Fibroblast of skin of abdomen (primary cell): ENCODE measurements around the gene NR1H3.
A peak's percentile ranks its signal among the peaks of the same experiment; 100 is the strongest.

ENCODE experiments used
- DNase-seq: peaks from one replicate; pipeline ENCODE4 v3.0.0-alpha.2; 2013

The NR1H3 gene

DNA sequence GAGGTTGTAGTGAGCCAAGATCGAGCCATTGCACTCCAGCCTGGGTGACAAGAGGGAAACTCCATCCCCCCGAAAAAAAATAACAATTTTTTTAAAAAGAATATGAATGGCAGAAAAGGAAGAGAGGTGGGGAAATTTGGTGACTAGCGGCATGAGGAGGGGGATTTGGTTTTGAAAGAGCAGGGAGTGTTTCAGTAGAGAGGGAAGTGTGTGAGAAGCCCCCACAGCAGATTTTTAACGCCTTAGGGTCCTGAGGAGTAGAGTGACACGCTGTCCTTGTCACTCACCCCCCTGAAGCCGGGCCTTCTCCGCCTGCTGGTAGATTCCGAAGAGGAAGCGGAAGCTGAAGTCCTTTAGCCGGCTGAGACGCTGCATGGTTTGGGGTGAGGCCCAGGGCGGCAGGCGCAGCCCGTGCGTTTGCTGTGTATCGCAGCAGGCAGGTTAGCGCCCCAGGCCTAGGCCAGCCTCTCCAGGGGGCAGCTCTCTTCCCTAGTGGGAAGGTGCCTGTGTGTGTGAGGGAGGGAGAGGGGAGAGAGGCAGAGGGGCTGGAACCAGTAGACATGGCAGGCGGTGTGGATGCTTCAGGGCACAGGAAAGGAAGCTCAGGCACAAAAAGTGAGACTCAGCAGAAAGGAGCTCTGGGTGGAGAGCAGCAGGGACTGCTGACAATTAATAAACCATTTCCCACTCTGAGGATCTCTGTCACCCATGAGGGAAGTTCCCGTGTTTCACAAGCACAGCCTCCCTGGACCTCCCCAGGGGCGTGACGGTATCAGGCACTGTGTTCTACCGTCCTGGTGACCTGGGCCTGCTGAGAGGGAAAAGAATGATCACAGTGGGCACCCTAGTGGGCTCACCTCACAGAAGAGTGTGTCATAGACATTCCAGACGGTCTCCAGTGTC lies 13.1 kb upstream of the NR1H3 start:
- no peak for DNase-seq

GRCh38 chr11:47245611-47246357 lies 12.0 kb upstream of the NR1H3 start:
- DNase-seq: no peak

DNA sequence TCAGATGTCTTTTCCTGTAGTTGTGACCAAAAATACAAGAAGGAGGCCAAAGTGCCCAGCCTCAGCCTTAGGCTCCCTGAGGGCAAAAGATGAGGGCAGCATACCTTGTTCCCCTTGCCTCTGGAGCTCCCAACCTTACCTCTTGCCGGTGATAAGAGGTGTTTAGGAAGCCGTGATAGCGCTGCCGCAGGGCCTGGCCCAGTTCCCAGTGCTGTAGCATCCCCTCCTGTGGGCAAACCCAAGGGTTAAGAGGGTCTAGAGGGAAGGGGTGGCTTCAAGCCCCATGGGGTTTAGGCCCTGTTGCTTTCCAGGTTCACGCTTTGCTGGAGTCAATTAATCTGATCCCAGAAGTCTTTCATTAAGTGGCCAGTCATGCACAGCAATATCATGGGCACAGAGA lies 10.3 kb upstream of the NR1H3 start:
- DNase-seq: no peak

DNA sequence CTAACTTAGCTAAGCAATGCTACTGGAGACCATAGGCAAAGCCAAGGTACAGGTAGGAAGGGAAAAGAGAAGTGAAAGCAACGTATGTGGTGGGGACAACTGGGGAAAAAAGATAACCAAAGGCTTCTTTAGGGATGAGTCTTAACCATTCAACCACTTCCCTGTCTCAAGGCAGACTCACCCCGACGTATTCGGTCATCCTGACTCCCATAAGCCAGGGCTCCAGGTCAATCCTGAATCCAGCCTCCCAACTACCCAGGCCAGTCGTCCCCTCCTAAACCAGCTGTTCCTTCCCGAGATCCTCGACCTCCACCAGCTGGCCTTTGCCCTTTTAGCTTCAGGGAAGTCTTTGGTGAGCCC lies 9.5 kb upstream of the NR1H3 start:
- DNase-seq: no peak

- DNase-seq: peak; percentile 87
These were observed 9.0 kb upstream of the NR1H3 start, which contains the start of gene ACP2 for GRCh38 chr11:47248664-47249377. ACP2 (minus strand) TSS chr11:47248814; CDS start chr11:47248789, 25 bp downstream.

- DNase-seq: no peak
These were observed 8.4 kb upstream of the NR1H3 start for GRCh38 chr11:47249378-47249715.

- no peak for DNase-seq
These were observed 6.0 kb upstream of the NR1H3 start for GRCh38 chr11:47251751-47252150.

- DNase-seq: no peak
These were observed 4.1 kb upstream of the NR1H3 start for GRCh38 chr11:47253660-47254059.

DNA sequence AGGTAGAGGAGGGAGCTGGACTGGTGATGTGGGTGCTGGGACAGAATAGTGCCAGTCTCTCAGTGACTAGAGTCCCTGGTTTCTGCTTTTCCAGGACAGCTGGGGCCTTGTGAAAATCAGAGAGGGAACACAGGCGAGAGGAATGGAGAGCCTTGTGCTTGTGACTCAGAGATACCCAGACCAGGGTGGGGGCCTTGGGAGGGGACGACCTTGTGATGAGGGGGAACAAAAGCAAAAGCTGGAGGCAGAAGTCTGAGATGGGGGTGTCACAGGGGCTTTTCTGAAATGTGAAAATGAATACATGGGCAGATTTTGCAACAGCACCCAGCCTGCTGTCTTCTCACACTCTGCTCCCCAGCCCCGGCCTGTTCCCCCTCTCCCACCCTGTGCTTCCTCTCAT lies 3.4 kb upstream of the NR1H3 start:
- DNase-seq: no peak

DNA sequence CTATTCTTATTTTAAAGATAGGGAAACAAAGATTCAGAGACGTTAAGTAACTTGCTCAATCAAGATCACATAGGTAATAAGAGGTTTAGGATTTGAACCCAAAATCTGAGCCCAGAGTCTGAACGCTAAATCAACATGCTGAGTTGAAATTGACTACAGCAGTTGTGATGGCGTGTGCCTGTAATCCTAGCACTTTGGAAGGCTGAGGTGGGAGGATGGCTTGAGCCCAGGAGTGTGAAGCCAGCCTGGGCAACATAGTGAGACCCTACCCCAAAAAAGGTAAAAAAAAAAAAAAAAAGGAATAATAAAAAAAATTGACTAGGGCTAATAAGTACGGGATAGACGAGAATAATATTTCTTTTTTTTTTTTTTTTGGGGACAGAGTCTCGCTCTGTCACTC lies 1.4 kb upstream of the NR1H3 start:
- DNase-seq: no peak

- DNase-seq: no peak
These were observed 649 bp upstream of the NR1H3 start for GRCh38 chr11:47257177-47257516.

- no peak for DNase-seq
These were observed 614 bp downstream of the NR1H3 start for GRCh38 chr11:47258317-47258902.

DNA sequence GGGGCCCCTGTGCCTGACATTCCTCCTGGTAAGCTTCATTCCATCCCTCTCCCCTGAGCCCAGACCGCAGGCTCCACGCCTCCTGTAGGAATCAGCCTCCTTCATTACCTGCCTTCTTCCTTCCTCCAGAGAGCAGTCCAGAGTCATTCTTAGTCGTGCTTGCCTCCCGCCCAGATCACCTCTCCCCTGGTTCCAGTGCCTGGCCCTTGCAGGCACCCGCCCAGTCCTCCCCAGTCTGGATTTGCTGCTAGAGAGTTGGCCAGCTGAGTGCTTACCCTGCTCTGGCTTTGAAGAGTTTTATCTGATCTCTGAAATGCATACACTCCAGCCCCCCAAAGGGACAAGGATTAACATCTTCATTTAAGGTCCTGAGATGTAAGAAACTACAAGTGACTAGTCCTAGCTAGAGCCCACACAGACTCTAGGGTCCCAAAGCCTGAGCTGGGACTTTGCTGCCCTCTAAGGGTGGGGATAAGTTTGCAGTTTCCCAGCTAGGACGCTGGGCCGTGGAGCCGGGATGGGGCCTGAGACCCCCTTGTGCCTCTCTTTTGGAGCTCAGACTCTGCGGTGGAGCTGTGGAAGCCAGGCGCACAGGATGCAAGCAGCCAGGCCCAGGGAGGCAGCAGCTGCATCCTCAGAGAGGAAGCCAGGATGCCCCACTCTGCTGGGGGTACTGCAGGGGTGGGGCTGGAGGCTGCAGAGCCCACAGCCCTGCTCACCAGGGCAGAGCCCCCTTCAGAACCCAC lies 1.6 kb downstream of the NR1H3 start:
- peak; percentile 27 for DNase-seq

DNA sequence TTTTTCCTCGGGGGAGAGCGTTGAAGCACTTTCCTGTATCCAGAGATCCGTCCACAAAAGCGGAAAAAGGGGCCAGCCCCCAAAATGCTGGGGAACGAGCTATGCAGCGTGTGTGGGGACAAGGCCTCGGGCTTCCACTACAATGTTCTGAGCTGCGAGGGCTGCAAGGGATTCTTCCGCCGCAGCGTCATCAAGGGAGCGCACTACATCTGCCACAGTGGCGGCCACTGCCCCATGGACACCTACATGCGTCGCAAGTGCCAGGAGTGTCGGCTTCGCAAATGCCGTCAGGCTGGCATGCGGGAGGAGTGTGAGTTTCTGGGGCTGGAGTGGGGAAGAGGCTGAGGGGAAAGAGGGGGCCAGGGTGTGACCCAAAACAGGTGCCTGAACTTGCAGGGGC lies 2.6 kb downstream of the NR1H3 start:
- no peak for DNase-seq

- no peak for DNase-seq
These were observed 3.5 kb downstream of the NR1H3 start for GRCh38 chr11:47261291-47261800.

DNA sequence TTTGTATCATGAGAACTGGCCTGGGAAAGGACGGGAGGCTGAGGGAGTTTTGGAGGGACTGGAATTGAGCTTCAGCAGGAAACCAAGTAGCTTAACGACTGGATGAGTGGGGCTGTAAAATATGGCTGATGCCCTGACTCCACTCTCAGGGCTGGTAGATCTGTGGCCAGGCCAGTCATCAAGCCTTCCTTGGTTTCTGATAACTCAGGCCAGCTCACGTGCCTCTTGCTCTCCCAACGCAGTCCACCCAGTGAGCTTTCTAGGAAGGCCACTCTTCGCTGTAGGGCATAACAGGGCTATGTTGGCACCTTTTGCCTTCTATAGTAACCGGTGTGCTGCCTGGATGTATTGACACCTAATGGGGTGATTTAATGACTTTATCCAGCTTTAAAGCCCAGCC lies 6.3 kb downstream of the NR1H3 start:
- DNase-seq: no peak

DNA sequence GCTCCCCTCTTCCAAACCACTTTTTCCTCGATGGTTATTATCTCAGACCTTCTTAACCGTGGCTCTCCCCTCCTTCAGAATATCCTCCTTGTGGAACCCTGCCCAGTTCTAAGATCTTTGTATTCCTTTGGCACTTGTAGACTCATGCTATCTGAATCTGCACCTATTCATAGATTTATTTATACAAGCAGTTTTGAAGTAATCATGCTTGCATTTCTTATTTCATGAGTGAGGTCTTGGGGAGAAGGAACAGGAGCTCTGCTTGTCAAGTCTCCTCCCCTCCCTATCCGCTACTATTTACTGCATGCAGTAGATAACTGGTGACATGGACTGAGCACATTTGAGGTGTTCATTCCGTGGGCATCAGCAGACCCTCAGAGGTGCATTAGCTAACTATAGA lies 6.7 kb downstream of the NR1H3 start:
- DNase-seq: no peak

GRCh38 chr11:47267876-47268275 lies 10.1 kb downstream of the NR1H3 start:
- no peak for DNase-seq

DNA sequence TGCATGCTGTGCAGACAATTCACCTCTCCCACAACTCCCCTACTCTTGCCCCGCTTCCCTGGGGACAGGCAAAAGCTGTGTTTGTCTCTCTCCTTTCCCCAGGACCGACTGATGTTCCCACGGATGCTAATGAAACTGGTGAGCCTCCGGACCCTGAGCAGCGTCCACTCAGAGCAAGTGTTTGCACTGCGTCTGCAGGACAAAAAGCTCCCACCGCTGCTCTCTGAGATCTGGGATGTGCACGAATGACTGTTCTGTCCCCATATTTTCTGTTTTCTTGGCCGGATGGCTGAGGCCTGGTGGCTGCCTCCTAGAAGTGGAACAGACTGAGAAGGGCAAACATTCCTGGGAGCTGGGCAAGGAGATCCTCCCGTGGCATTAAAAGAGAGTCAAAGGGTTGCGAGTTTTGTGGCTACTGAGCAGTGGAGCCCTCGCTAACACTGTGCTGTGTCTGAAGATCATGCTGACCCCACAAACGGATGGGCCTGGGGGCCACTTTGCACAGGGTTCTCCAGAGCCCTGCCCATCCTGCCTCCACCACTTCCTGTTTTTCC lies 10.7 kb downstream of the NR1H3 start:
- no peak for DNase-seq

GRCh38 chr11:47269002-47269828 lies 11.4 kb downstream of the NR1H3 start:
- DNase-seq: peak; percentile 91

- DNase-seq: peak; percentile 87
These were observed 12.1 kb downstream of the NR1H3 start, which contains the start of gene MADD for GRCh38 chr11:47269829-47270305. MADD (plus strand) TSS chr11:47270133.
